ENCODE measurements around the gene SSR3.

- TF ChIP-seq CTCF (conservative IDR thresholded peaks at IDR 0.05; ENCODE audit: low read length) = no peak
- TF ChIP-seq EZH2phosphoT487 (IDR thresholded peaks at IDR 0.05; ENCODE audit: borderline replicate concordance, low read depth, low read length) = no peak
These were observed 46.6 kb upstream of the SSR3 start for GRCh38 chr3:156601497-156601896.

Data from OCI-LY7 (cell line).